HepG2 (cell line): ENCODE measurements around the gene ERLIN1. TPM values are rescaled to one million over a fixed set of nuclear protein-coding genes. Genes with fewer than 3 reads are reported as not detected.

ENCODE experiments used
- ATF7 ChIP-seq, 2 experiments: fragments of 450-650 bp in 1 of 2; sonication (generic) in 1 of 2; formaldehyde crosslinking in 1 of 2; IDR thresholded peaks; 2 replicates each; pipeline versions ENCODE4 v1.4.0 to v1.6.1; 2016 to 2020; ENCODE audit warnings: antibody characterized with exemption in 1 of 2, mild to moderate bottlenecking in 1 of 2, missing genetic modification reagents in 1 of 2
- ELF1 ChIP-seq: sonication (generic); formaldehyde crosslinking; IDR thresholded peaks from 2 replicates; pipeline ENCODE4 v1.4.0; 2020; ENCODE audit warnings: missing genetic modification reagents
- LRRFIP1 ChIP-seq: sonication (generic); formaldehyde crosslinking; conservative IDR thresholded peaks from 2 replicates; pipeline ENCODE4 v1.4.0; 2020; ENCODE audit warnings: missing genetic modification reagents
- NFKB2 ChIP-seq: sonication (generic); formaldehyde crosslinking; IDR thresholded peaks from 2 replicates; pipeline ENCODE4 v1.4.0; 2020; ENCODE audit warnings: missing genetic modification reagents, borderline replicate concordance
- POLR2AphosphoS5 ChIP-seq: IDR thresholded peaks from 2 replicates; pipeline ENCODE4 v1.6.1; 2012; ENCODE audit warnings: low read depth, low read length
- RARG ChIP-seq: sonication (generic); formaldehyde crosslinking; IDR thresholded peaks from 2 replicates; pipeline ENCODE4 v1.4.0; 2020; ENCODE audit warnings: low read depth, mild to moderate bottlenecking, missing genetic modification reagents
- RBM22 ChIP-seq: fragments of 200-400 bp; formaldehyde crosslinking; optimal IDR thresholded peaks from 2 replicates; pipeline ENCODE3; 2017; ENCODE audit warnings: mild to moderate bottlenecking, low read length, moderate library complexity
- RFX5 ChIP-seq: IDR thresholded peaks from 2 replicates; pipeline ENCODE4 v1.6.1; 2011; ENCODE audit warnings: low read depth, low read length, improper control_type of control experiment
- RXRB ChIP-seq: IDR thresholded peaks from 2 replicates; pipeline ENCODE4 v1.6.1; 2016; ENCODE audit warnings: borderline replicate concordance, missing genetic modification reagents, missing compliant biosample characterization
- SMARCC2 ChIP-seq: fragments of 450-650 bp; IDR thresholded peaks from 2 replicates; pipeline ENCODE4 v1.6.1; 2017; ENCODE audit warnings: antibody characterized with exemption, mild to moderate bottlenecking
- TAF1 ChIP-seq: sonication (generic); formaldehyde crosslinking; IDR thresholded peaks from 2 replicates; pipeline ENCODE4 v1.4.0; 2020; ENCODE audit warnings: missing genetic modification reagents
- TEAD3 ChIP-seq: optimal IDR thresholded peaks from 2 replicates; pipeline ENCODE3; 2016; ENCODE audit warnings: borderline replicate concordance
- THRA ChIP-seq: sonication (generic); formaldehyde crosslinking; IDR thresholded peaks from 2 replicates; pipeline ENCODE4 v1.4.0; 2020; ENCODE audit warnings: missing genetic modification reagents, borderline replicate concordance
- ZNF567 ChIP-seq: sonication (generic); formaldehyde crosslinking; IDR thresholded peaks from 2 replicates; pipeline ENCODE4 v1.8.1; 2023; ENCODE audit warnings: mild to moderate bottlenecking, missing genetic modification reagents, borderline replicate concordance
- ZNF646 ChIP-seq: sonication (generic); formaldehyde crosslinking; IDR thresholded peaks from 2 replicates; pipeline ENCODE4 v1.9.0; 2021; ENCODE audit warnings: mild to moderate bottlenecking, missing genetic modification reagents
- polyA plus RNA-seq, 8 experiments: library from polyadenylated mRNA; depleted of rRNA in 3 of 8; stranded (reverse) in 7 of 8; unstranded in 1 of 8; fragments of >200 nt; fragmentation: Illumina TruSeq in 4 of 8; extraction: Trizol in 4 of 8; gene quantifications; 2 replicates each; pipeline versions ENCODE4 v1.2.1 to v1.2.3, GENCODE V29; 2011 to 2016; ENCODE audit warnings: low read depth in 4 of 8, missing spikeins in 1 of 8, mixed read lengths in 1 of 8; ENCODE audit not compliant: insufficient read depth in 1 of 8
- total RNA-seq, 5 experiments: library from RNA; depleted of rRNA; stranded (reverse); fragments of >200 nt; fragmentation: Illumina TruSeq; extraction: Trizol; gene quantifications; 2 replicates each; pipeline ENCODE4 v1.2.3, GENCODE V29; 2016; ENCODE audit warnings: low read depth in 1 of 5
- TF ChIP-seq, protein P1 (sequence below), 2 experiments: fragments of 450-650 bp in 1 of 2; sonication (generic) in 1 of 2; formaldehyde crosslinking; IDR thresholded peaks; 2 replicates each; pipeline versions ENCODE4 v1.5.0 to v1.8.0; 2020 to 2022; ENCODE audit warnings: mild to moderate bottlenecking in 1 of 2, missing genetic modification reagents in 1 of 2

Gene ERLIN1
- total and polyA plus RNA-seq, 2 of the 13 experiments (the other 11 are each of a cell fraction or from before 2014, with no cell fraction given), result 56.8 to 69.3 TPM

DNA sequence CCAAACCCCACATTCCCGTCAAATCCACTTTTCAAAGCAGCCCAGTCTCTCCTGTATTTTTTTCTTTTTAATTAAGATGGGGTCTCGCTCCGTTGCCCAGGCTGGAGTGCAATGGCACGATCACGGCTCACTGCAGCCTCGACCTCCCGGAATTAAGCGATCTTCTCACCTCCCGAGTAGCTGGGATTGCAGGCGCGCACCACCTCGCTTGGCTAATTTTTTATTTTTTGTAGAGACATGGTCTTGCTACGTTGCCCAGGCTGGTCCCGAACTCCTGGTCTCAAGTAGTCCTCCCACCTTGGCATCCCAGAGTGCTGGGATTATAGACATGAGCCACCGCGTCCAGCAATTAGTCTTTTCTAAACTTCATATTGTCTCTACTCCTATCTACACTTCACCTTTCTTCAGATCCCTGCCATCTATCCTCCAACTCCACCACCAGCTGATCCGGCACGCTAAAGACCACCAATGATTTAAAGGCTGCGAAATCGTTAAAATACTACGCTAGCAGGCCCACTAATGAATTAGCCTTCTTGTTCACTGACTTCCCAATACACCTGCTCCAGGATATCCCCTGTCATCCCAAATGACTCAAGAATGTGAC, 44.1 kb upstream of the ERLIN1 start (continued):
- no peak for TF ChIP-seq ZNF646 (CRISPR knock-in tag)
- TF ChIP-seq RXRB, result no peak
- peak; percentile 6 for TF ChIP-seq TEAD3 (CRISPR knock-in tag)
- no peak for TF ChIP-seq RARG (CRISPR knock-in tag)
- no peak for TF ChIP-seq ATF7 (IDR thresholded peaks at IDR 0.05)
- TF ChIP-seq ATF7 (CRISPR knock-in tag; IDR thresholded peaks at IDR 0.05), result no peak
- TF ChIP-seq POLR2AphosphoS5, result 0 out of 2 replicates have a peak, but pooled peaks have one; percentile 22
- no peak for TF ChIP-seq THRA (CRISPR knock-in tag)
- no peak for TF ChIP-seq RFX5
- TF ChIP-seq SMARCC2, result no peak
- no peak for TF ChIP-seq ELF1 (CRISPR knock-in tag)
- TF ChIP-seq LRRFIP1, result no peak
- TF ChIP-seq NFKB2, result no peak
- TF ChIP-seq ZNF567, result no peak; the same call in 1 of the 2 replicates
- TF ChIP-seq, protein P1, sequence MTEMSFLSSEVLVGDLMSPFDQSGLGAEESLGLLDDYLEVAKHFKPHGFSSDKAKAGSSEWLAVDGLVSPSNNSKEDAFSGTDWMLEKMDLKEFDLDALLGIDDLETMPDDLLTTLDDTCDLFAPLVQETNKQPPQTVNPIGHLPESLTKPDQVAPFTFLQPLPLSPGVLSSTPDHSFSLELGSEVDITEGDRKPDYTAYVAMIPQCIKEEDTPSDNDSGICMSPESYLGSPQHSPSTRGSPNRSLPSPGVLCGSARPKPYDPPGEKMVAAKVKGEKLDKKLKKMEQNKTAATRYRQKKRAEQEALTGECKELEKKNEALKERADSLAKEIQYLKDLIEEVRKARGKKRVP (CRISPR knock-in tag; IDR thresholded peaks at IDR 0.05), result no peak
- TF ChIP-seq TAF1, result no peak
- TF ChIP-seq RBM22, result no peak
